ENCODE results near the gene METTL17. TPM values are rescaled to one million over a fixed set of nuclear protein-coding genes. Genes with fewer than 3 reads are reported as not detected.
A peak's percentile ranks its signal among the peaks of the same experiment; 100 is the strongest.

METTL17 gene
- total and polyA plus RNA-seq, 2 of the 8 experiments (the other 6 are each of a cell fraction or from before 2014, with no cell fraction given): 73.8 to 138 TPM

DNA sequence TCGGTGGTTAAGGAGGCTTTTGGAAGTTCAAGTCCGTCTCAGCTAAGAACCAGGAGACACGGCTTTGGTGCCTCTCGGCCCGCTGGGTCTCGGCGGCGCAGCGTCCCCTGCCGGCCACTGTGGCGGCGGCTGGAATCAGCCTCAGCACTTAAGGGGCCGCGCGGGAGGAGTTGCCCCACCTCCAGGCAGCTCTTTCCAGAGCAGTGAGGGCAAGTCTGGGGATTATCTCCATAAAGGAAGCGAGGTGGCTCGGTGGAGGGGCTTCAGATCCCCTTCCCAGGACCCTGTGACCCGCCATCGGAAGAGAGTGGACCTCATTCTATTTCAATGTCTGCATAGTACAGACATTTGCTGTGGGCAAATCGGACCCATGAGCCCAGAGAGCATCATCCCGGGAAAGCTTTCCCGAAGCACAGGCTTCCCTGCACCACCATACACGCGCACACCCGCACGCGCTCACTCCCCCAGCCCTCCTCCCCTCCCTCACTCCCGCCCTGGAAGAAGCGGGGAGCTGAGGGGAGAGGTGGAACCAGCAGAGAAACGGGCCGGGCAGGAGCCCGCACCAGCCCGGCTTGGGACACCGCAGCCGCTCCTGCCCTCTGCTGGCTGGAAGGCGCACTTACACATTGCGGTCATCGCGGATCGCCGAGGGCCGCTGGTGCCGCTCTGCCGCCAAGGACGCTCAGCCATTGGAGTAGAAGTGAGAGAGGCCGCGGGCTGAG is 18.6 kb upstream of the METTL17 start (continued):
- TF ChIP-seq, protein P1, sequence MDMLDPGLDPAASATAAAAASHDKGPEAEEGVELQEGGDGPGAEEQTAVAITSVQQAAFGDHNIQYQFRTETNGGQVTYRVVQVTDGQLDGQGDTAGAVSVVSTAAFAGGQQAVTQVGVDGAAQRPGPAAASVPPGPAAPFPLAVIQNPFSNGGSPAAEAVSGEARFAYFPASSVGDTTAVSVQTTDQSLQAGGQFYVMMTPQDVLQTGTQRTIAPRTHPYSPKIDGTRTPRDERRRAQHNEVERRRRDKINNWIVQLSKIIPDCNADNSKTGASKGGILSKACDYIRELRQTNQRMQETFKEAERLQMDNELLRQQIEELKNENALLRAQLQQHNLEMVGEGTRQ (IDR thresholded peaks at IDR 0.05; ENCODE audit: low read length): no peak
- 0 out of 2 replicates have a peak, but pooled peaks have one; percentile 9 for TF ChIP-seq GTF2F1 (IDR thresholded peaks at IDR 0.05; ENCODE audit: borderline replicate concordance, low read depth, low read length)
- 0 out of 2 replicates have a peak, but pooled peaks have one; percentile 23 for TF ChIP-seq FOSL1 (IDR thresholded peaks at IDR 0.05; ENCODE audit: insufficient read depth, low read depth, low read length)
- TF ChIP-seq NANOG (IDR thresholded peaks at IDR 0.05; ENCODE audit: insufficient read depth, low read depth, low read length, poor library complexity, severe bottlenecking): peak; percentile 54
- TF ChIP-seq HDAC6 (IDR thresholded peaks at IDR 0.05; ENCODE audit: low read depth, low read length): no peak
- TF ChIP-seq RAD21 (IDR thresholded peaks at IDR 0.05 in 1 of 2, conservative IDR thresholded peaks at IDR 0.05 in 1 of 2; ENCODE audit: low read depth in 2 of 2, low read length in 2 of 2): peak; percentile 76 to 81
- no peak for TF ChIP-seq RNF2 (IDR thresholded peaks at IDR 0.05; ENCODE audit: borderline replicate concordance, low read depth, low read length, missing control alignments, poor library complexity, severe bottlenecking)
- TF ChIP-seq KDM4A (IDR thresholded peaks at IDR 0.05; ENCODE audit: low read depth, low read length, severe bottlenecking): peak; percentile 83
- TF ChIP-seq SP4 (IDR thresholded peaks at IDR 0.05; ENCODE audit: low read length): no peak
- no peak for TF ChIP-seq SAP30 (IDR thresholded peaks at IDR 0.05; ENCODE audit: insufficient read depth, insufficient replicate concordance, low read length)
- TF ChIP-seq TCF12 (IDR thresholded peaks at IDR 0.05; ENCODE audit: low read depth, low read length): 0 out of 2 replicates have a peak, but pooled peaks have one; percentile 33
- 0 out of 4 replicates have a peak, but pooled peaks of 1 of the 2 experiments have one; percentile 70 for TF ChIP-seq HDAC2 (IDR thresholded peaks at IDR 0.05; ENCODE audit: borderline replicate concordance in 1 of 2, low read depth in 2 of 2, low read length in 2 of 2)
- TF ChIP-seq, protein P2, sequence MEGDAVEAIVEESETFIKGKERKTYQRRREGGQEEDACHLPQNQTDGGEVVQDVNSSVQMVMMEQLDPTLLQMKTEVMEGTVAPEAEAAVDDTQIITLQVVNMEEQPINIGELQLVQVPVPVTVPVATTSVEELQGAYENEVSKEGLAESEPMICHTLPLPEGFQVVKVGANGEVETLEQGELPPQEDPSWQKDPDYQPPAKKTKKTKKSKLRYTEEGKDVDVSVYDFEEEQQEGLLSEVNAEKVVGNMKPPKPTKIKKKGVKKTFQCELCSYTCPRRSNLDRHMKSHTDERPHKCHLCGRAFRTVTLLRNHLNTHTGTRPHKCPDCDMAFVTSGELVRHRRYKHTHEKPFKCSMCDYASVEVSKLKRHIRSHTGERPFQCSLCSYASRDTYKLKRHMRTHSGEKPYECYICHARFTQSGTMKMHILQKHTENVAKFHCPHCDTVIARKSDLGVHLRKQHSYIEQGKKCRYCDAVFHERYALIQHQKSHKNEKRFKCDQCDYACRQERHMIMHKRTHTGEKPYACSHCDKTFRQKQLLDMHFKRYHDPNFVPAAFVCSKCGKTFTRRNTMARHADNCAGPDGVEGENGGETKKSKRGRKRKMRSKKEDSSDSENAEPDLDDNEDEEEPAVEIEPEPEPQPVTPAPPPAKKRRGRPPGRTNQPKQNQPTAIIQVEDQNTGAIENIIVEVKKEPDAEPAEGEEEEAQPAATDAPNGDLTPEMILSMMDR (IDR thresholded peaks at IDR 0.05; ENCODE audit: control extremely low read depth in 1 of 3, insufficient read depth in 1 of 3, low read depth in 1 of 3, low read length in 3 of 3): peak; percentile 95 to 98 (median 96)
- peak; percentile 46 to 47; a peak in 2 of 3 replicates for TF ChIP-seq POLR2A (IDR thresholded peaks at IDR 0.05; ENCODE audit: control extremely low read depth in 1 of 2, low read depth in 2 of 2, low read length in 2 of 2)
- TF ChIP-seq POU5F1 (IDR thresholded peaks at IDR 0.05; ENCODE audit: low read depth, low read length): no peak
- peak; percentile 71 for TF ChIP-seq ASH2L (IDR thresholded peaks at IDR 0.05; ENCODE audit: low read length)
- no peak for TF ChIP-seq CBX8 (IDR thresholded peaks at IDR 0.05; ENCODE audit: borderline replicate concordance, low read depth, low read length)
- 0 out of 2 replicates have a peak, but pooled peaks have one; percentile 23 for TF ChIP-seq GABPA (IDR thresholded peaks at IDR 0.05; ENCODE audit: borderline replicate concordance, insufficient read depth, low read length)
